ENCODE results near the gene HNF1A. TPM values are rescaled to one million over a fixed set of nuclear protein-coding genes. Genes with fewer than 3 reads are reported as not detected.

HNF1A gene
- total RNA-seq, result 10 to 100 TPM; 18.0 to 24.7 TPM

GRCh38 chr12:120978296-120979219 lies at the start of gene HNF1A:
Gene HNF1A, plus strand, starts transcription at chr12:120978543. Its CDS starts 226 bp downstream, at chr12:120978769.
- peak within 1 kb of the TSS; percentile 55 for H3K4me3 ChIP-seq
- no peaks in the 10 kb centered on the region for H3K4me1 ChIP-seq
- H3K27me3 ChIP-seq, result no peaks in the 10 kb centered on the region
- H3K9me3 ChIP-seq, result no peaks in the 10 kb centered on the region
- TF ChIP-seq, protein P1, sequence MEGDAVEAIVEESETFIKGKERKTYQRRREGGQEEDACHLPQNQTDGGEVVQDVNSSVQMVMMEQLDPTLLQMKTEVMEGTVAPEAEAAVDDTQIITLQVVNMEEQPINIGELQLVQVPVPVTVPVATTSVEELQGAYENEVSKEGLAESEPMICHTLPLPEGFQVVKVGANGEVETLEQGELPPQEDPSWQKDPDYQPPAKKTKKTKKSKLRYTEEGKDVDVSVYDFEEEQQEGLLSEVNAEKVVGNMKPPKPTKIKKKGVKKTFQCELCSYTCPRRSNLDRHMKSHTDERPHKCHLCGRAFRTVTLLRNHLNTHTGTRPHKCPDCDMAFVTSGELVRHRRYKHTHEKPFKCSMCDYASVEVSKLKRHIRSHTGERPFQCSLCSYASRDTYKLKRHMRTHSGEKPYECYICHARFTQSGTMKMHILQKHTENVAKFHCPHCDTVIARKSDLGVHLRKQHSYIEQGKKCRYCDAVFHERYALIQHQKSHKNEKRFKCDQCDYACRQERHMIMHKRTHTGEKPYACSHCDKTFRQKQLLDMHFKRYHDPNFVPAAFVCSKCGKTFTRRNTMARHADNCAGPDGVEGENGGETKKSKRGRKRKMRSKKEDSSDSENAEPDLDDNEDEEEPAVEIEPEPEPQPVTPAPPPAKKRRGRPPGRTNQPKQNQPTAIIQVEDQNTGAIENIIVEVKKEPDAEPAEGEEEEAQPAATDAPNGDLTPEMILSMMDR (IDR thresholded peaks at IDR 0.05), result no peak
- peak within 1 kb of the TSS; percentile 80 to 90 for H3K9ac ChIP-seq (ENCODE audit: low read depth in 2 of 2, low read length in 2 of 2)
- DNase-seq, result peak; percentile 82
- no peaks in the 10 kb centered on the region for H3K36me3 ChIP-seq
- intact Hi-C loops (cut with DNase I), result no loop called here
- peak within 1 kb of the TSS; percentile 82 for H3K27ac ChIP-seq

DNA sequence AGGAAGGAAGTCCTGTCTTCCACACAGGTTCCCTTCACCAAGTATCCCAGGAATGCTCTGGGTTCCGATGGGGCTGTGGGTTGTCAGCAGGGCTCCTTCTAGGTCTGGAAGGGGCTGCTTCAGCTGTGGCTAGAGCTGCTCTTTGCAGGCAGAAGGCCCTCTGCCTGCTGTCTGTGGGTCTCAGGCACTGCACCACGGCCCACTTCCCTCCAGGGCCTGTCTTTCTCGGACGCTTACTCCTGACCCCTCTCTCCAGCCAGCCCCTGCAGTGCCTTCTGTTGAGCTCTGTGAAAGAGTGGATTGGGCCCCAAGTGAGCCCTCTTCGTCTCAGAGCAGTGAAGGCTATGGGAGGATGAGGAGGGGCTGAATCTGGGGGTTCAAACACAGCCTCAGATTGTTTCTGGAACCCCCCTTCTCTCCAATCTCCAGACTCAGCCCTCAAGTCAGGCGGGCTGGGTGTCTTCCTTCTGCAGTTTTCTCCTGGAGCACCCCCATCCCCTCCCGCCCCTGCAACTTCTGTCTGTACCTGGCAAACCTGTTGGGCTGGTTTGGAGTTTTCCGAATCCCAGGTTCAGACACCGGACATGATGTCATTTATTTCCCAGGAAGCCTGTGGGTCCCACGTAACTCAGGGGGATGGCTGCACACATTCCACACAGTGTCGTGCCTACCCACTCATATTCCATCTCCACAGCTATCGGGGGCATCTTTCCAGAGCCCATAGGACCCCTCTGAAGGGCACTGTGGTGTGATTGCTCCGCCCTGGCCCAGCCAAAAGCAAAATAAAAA lies 49.3 kb upstream of the HNF1A start:
- H3K27ac ChIP-seq, result no peak overlapping the region

DNA sequence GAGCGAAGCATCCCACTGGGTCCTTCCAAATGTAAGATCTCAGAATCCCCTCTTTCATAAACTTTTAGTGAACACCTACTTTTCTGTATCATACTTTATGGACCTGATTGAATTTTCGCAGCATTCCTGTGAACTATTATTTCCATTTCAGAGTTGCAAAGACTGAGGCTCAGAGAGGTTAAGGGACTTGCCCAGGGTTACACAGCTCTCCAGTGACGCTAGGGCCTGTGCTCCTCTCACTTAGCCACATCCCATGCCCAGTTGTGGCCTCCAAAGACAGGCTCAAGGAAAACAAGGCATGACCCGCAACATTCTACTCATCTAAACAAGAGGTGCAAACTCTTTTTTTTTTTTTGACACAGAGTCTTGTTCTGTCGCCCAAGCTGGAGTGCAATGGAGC lies 48.3 kb upstream of the HNF1A start:
- no peaks in the 10 kb centered on the region for H3K27me3 ChIP-seq
- no peak for DNase-seq
- no peak overlapping the region for H3K4me3 ChIP-seq
- no peaks in the 10 kb centered on the region for H3K4me1 ChIP-seq
- H3K9ac ChIP-seq (ENCODE audit: low read depth in 2 of 2, low read length in 2 of 2), result no peak overlapping the region
- no peaks in the 10 kb centered on the region for H3K9me3 ChIP-seq
- no peak overlapping the region for H3K27ac ChIP-seq
- intact Hi-C loops (cut with DNase I), result no loop called here
- H3K36me3 ChIP-seq, result no peaks in the 10 kb centered on the region
- TF ChIP-seq, protein P1 (IDR thresholded peaks at IDR 0.05), result no peak

More for the DNA sequence above, 49.3 kb upstream of the HNF1A start:
- intact Hi-C loops (cut with DNase I), result no loop called here
- Histone ChIP-seq H3K9me3 (no peaks in the 10 kb centered on the region), H3K9ac (ENCODE audit: low read depth in 2 of 2, low read length in 2 of 2) (no peak overlapping the region), H3K36me3 (no peaks in the 10 kb centered on the region), H3K4me3 (no peak overlapping the region), H3K27me3 (no peaks in the 10 kb centered on the region), H3K4me1 (no peaks in the 10 kb centered on the region)
- TF ChIP-seq, protein P1 (IDR thresholded peaks at IDR 0.05), result no peak
- DNase-seq, result peak; percentile 81

DNA sequence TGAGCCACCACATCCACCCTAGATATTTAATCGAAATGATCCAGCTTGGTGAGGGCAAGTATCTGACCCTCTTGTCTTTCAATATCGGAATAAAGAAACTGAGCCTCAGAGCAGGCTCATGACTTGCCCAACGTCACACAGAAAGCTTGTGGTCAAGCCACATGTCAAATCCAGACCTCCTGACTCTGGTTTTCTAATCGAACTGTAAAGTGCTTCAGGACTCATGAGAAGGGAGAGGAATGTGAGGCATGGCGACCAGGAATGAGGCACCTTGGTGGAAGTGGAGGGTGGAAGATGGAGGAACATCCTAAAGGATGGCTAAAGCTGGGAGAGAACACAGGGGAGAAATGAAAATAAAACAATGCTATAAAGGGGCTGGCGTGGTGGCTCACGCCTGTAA lies 46.3 kb upstream of the HNF1A start:
- H3K9me3 ChIP-seq, result no peaks in the 10 kb centered on the region
- H3K4me1 ChIP-seq, result no peaks in the 10 kb centered on the region
- H3K36me3 ChIP-seq, result no peaks in the 10 kb centered on the region
- H3K4me3 ChIP-seq, result no peak overlapping the region
- no peak overlapping the region for H3K27ac ChIP-seq
- TF ChIP-seq, protein P1 (IDR thresholded peaks at IDR 0.05), result no peak
- H3K27me3 ChIP-seq, result no peaks in the 10 kb centered on the region
- H3K9ac ChIP-seq (ENCODE audit: low read depth in 2 of 2, low read length in 2 of 2), result no peak overlapping the region
- intact Hi-C loops (cut with DNase I), result no loop called here
- DNase-seq, result no peak

DNA sequence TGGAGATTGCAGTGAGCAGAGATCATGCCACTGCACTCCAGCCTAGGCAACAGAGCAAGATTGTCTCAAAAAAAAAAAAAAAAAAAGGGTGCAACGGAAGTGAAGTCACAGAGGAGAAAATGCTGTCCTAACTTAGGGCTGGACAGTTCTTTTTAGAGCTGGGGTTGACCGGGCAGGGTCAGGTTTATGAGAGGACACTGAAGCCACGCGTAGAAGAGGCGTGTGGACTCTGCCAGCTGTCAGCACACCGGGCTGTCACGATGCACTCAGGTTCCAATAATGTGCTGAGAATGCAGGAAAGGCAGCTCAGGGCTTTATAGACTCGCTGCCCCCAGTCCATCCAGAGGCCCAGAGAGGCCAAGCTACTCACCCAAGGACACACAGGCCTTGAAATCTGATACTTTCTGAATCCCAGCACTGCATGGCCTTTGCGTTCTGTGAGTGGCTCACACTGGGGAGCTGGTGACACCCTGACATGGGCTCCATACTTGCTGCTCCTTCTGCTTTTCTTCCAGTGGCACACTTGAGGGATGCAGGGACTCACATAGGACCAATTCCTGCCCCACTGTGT lies 45.3 kb upstream of the HNF1A start:
- DNase-seq, result no peak
- no peaks in the 10 kb centered on the region for H3K4me1 ChIP-seq
- intact Hi-C loops (cut with DNase I), result no loop called here
- H3K27me3 ChIP-seq, result no peaks in the 10 kb centered on the region
- no peaks in the 10 kb centered on the region for H3K9me3 ChIP-seq
- TF ChIP-seq, protein P1 (IDR thresholded peaks at IDR 0.05), result no peak
- H3K9ac ChIP-seq (ENCODE audit: low read depth in 2 of 2, low read length in 2 of 2), result no peak overlapping the region
- H3K4me3 ChIP-seq, result no peak overlapping the region
- H3K27ac ChIP-seq, result no peak overlapping the region
- no peaks in the 10 kb centered on the region for H3K36me3 ChIP-seq
